Sigmoid colon (tissue), 3 donors: ENCODE measurements around the gene C10orf62.

ENCODE experiments used
- POLR2A ChIP-seq, 2 donors: fragments of 450-650 bp; IDR thresholded peaks; one replicate each; pipeline ENCODE4 v1.6.1; 2016; ENCODE audit warnings: antibody characterized with exemption in 2 of 2, mild to moderate bottlenecking in 2 of 2, moderate library complexity in 2 of 2
- TF ChIP-seq, protein P1 (sequence below), 4 experiments: fragments of 450-650 bp in 3 of 4; fragments of 200-600 bp in 1 of 4; IDR thresholded peaks; one replicate each; pipeline ENCODE4 v1.5.1; 2016 to 2019; ENCODE audit warnings: antibody characterized with exemption in 4 of 4, mild to moderate bottlenecking in 3 of 4, moderate library complexity in 2 of 4

DNA sequence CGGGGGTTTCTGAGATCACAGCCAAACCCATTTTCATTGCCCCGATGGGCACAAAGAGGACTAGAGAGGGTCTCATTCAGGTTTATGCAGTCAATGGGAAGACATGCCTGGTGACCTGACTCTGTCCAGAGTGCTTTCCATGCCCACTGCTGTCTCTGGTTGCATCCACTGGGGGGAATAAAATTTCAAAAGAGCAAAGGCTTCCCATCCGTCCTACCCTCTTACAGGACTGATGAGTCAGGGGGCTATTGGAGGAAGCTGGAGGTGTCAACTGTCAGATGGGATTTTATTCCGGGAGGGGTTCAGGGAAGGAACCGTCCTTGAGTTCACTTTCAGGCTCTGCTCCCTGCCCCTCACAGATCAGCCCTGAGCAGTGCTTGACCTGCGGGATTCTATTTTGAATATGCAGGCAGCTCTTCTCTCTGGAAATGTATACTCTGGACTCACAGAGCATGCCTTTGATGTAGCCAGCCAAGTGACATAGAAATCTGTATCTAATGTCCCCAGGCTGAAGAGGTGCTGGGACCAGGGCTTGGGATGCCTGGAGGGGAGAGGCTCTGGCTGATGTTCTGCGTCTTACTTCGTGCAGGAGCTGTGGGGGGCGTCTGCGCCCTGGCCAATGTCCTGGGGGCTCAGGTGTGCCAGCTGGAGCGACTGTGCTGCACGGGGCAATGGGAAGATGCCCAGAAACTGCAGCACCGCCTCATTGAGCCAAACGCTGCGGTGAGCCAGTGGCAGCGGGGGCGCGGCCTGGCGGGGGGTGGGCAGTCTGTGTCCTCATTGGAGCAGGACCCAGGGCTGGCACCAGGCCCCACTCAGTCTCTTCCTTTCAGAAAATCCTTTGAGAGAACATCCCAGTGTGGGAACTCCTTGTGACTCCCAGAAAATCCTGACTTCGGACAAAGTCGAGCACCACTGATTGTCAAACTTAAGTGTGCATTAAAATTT is 12.0 kb downstream of the C10orf62 start:
- no peak for TF ChIP-seq POLR2A (IDR thresholded peaks at IDR 0.05)
- TF ChIP-seq, protein P1, sequence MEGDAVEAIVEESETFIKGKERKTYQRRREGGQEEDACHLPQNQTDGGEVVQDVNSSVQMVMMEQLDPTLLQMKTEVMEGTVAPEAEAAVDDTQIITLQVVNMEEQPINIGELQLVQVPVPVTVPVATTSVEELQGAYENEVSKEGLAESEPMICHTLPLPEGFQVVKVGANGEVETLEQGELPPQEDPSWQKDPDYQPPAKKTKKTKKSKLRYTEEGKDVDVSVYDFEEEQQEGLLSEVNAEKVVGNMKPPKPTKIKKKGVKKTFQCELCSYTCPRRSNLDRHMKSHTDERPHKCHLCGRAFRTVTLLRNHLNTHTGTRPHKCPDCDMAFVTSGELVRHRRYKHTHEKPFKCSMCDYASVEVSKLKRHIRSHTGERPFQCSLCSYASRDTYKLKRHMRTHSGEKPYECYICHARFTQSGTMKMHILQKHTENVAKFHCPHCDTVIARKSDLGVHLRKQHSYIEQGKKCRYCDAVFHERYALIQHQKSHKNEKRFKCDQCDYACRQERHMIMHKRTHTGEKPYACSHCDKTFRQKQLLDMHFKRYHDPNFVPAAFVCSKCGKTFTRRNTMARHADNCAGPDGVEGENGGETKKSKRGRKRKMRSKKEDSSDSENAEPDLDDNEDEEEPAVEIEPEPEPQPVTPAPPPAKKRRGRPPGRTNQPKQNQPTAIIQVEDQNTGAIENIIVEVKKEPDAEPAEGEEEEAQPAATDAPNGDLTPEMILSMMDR (IDR thresholded peaks at IDR 0.05) = no peak
